ENCODE data around the gene GBP7.

The GBP7 gene

DNA sequence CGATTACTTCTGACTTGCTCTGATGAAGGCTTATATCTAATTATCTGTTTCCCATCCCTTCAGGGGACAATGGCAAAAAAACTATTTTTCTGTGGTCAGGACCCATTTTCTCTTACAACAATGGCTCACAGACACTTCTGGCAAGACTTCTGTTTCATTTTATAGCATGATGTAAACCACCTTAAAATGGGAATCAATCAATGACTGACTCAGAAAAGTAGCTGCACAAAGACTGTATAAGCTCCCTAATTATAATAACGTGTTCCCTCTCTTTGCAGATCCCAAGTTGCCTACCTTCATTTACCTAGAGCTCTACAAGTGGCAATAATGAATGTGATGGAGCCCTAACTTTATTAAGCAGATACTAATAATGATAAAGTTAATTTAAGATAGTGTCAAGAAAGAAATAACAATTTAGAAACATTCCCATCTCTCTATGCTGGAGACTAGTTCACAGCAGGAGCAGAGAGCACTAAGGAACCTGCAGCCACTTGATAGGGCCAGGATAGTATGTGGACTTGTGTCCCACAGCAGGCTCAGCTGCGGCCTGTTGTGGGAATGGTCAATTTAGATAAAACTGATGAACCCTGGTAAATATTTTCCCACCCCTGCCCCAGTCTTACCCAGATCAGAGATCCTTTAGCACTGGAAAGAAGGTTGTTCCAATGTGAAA, 50.4 kb downstream of the GBP7 start:
- DNase-seq (ENCODE audit: low spot score): no peak

DNA sequence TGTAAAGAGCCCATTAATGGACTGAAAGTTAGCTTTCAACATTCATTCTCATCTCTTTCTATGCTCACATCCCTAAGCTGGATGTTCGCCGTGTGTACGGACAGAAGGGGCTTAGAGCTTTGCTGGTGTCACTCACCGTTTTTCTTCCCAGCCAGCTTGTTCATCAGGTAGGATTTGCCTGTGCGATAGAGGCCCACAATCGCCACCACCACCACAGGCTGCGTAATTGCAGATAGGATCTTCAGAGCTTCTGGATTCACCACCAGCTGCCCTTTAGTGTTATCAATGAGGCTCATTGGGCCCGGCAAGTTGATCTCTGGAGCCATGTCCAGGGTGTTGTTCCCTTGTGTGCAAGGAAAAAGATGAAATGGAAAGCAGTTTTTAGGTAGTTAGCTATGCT, 54.2 kb downstream of the GBP7 start:
- DNase-seq (ENCODE audit: low spot score): peak; percentile 48

DNA sequence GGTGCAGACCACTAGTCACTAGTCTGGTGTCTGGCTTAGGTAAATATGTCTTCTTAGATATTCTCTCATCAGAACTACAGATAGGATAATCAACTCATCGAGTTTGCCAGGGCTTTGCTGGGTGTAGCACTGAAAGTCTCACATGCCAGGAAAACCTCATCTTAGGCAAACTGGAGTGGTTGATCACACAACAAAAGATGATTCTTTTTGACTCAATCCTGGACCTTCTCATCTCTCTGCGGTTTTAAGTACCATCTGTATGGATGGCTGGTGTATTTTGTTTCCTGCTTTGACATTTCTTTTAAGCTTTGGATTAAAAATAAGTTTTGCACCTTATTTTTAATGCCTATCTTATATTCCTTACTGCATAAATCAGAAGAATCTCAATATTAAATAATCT, 61.1 kb downstream of the GBP7 start:
- no peak for DNase-seq (ENCODE audit: low spot score)

DNA sequence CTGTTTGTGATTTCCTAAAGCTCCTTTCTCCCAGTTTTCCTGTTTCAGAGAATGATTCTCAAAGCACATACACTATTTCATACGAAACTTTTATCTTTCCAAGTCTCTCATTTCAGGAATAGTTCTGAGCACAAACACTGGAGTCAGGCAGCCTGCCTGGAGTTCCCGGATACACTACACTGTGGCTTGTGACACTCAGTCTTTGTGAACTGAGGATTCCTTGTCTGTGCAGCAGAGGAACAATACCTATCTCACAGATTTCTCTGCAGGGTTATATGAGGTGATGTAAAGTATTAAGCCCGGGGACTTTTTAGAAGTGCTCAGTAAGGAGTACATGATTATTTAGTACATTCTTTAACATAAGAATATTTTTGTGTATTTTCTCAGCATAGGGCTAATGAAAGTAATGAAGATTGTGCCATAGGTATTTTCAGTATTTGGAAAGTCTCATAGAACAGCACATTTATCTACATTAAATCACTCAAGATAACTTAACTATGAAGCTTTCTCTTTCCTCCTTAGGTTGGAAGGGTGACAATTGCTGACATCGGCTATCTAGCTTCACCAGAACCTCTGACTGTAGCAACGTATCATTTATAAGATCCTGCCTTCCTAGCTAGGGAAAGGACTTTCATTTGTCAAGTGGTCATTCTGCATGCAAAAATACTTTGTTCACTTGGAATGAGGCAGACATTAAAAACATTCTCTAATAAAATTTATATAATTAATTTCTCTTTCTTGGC, 62.8 kb downstream of the GBP7 start:
- DNase-seq (ENCODE audit: low spot score): no peak

DNA sequence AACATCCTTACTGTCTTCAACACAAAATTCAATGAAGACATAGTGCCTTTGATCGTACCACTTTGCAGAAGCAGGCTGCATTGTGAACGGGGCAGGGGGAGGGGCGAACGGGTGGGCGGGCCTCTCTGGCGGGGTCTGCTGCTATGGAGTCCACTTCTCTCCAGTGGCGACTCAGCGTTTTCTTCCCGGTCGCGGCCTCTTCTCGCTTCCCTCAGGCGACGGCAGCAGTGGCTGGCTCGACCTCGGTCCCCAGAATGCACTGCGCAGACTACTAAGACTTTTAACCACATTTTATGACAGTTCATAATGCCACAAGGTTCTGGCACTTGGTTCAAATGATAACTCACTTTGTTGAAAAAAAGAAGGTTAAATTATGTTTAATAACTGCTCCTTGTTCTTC, 71.1 kb downstream of the GBP7 start:
- DNase-seq (ENCODE audit: low spot score): peak; percentile 12

DNA sequence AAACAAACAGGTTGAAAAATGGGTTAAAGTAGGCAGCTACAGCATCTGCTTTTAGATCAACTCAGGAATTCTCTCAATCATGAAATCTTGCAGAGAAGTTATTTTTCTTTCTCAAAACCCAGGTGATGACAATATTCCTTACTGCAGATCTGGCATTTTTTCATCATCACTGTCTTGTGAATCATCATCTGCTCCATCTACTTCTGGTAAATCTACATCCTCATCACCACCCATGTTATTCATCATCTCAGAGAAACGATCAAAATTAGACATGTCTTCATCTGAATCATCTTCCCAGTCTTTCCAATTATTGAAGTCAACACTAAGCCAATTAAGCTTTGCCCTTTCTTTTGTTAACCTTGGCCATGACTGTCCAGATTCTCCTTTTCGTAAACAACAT, 71.7 kb downstream of the GBP7 start:
- DNase-seq (ENCODE audit: low spot score): no peak

DNA sequence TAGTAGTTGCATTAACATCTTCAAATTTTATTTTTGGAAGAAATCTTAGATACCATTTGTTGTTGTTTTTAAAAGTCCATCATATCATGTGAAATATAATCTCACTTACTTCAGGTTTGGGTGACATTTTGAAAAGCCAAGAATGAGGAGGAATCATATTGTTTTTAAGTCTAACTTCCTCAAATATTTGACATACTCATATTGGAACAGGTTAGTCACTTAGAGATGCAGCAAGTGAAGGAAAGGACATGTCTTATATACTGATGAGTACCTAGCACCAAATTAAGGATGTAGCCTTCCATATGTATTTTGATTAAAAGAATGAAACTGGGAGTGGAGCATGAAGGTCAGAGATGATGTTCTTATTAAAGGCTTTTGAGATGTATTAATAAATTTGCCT, 73.8 kb downstream of the GBP7 start:
- no peak for DNase-seq (ENCODE audit: low spot score)

DNA sequence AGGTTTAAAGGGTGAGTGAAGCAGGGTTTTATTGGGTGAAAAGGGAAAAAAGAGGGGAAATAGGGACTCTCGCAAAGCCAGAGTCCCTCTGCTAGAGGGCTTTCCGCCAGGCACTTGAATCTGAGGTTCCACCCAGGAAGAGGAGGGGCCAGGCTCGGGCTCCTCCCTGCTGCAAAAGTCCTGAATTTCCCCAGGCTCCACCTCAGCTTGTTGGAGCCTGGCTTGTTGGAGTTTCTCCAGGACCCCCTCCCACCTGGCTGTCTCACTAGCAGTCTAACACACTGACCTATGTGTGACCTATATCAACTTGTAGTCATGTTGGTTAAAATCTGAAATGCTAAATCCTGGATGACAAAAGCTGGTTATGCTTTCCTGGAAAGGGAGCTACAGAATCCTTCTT, 75.4 kb downstream of the GBP7 start:
- DNase-seq (ENCODE audit: low spot score): no peak

DNA sequence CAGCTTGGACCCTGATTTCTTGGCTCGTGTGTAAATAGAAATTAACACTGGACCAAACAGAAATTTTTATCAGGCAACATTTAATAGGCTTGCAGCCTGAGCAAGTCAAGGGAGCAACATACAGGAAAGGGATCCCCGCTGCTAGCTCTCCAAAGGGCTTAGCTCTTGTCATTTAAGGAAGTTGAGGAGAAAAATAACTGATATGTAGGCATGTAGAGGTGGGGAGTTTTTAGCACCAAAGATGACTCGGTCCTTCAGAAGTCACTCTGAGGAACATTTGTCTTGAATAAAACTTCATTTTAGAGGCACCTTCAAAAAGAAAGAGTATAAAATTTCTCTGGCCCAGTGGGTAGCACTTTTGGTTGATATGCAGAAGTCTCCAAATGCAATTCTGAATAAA, 76.9 kb downstream of the GBP7 start:
- DNase-seq (ENCODE audit: low spot score): no peak

DNA sequence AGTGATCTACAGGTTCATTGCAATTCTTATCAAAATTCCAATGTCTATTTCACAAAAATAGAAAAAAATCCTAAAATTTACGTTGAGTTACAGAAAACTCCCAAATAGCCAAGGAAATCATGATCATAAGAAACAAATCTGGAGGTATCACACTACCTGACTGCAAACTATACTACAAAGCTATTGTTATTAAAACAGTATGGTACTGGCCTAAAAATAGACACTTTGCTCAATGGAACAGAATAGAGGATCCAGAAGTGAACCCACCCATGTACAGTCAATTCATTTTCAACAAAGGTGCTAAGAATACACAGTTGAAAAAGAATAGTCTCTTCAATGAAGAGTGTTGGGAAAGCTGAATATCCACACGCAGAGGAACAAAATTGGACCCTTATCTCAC, 80.1 kb downstream of the GBP7 start:
- no peak for DNase-seq (ENCODE audit: low spot score)

DNA sequence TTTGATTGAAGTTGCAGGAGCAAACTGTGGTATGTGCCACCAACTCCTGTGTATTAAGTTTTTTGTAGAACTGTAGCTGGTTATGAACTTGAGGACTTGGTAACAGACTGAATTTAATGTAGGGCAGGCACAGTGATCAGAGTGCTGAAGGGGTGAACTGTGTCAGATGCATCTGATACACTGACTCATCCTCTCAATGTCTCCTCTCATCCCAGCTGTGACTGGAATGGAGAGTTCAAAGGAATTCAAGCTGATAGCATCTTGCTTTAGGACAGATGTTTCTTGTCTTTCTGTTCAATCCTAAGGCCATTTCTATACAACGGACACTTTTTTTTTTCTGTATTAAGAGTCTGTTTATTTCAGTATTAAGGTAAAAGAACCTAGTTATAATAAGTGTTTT, 85.8 kb downstream of the GBP7 start:
- no peak for DNase-seq (ENCODE audit: low spot score)

DNA sequence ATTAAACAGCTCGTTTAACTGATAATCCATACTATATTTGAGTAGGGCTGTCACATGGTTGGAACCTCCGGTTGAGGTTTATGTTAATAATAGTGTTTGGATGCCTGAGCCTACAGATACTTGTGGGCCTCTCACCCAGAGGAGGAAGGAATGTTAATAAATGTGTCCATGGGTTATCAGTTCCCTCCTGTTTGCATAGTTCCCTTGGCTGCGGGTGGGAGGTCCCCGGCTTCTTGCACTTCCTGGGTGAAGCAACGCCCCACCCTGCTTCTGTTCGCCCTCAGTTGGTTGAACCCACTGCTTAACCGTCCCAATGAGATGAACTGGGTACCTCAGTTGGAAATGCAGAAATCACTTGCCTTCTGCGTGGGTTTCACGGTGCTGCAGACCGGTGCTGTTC, 87.2 kb downstream of the GBP7 start:
- no peak for DNase-seq (ENCODE audit: low spot score)

DNA sequence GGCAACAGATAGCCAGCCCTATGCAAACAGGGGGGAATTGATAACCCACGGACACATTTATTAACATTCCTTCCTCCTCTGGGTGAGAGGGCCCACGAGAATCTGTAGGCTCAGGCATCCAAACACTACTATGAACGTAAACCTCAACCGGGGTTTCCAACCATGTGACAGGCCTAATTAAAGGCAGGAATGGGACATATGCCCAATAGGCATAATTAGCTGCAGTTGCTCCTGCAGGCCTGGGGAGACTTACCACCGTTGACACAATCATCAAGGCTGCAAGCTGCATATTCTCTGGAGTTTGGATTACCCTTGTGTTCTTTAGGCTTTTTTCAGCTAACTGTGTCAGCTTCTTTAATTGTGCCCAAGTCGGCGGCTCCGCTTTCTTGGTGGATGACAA, 88.6 kb downstream of the GBP7 start:
- peak; percentile 9 for DNase-seq (ENCODE audit: low spot score)

DNA sequence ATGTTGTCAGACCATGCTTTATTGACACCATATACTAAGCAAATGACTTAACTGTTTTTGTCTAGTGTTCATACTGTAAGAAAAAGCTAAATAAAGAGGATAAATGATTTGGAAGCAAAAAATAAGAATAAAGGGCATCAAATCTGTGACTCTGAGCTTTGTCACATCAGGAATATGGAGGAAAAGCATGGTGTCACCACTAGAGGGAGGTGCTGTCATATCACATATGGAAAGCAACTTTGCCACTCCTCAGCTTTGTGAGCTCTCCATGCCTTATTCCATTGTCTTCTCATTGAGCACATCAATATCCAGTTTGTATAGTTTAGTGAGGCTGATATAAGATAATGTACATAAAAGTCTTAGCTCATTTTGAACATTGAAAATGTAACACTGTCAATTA, 90.0 kb downstream of the GBP7 start:
- peak; percentile 45 for DNase-seq (ENCODE audit: low spot score)

Measured in SK-N-DZ (cell line).